Mesenchymal stem cell (in vitro differentiated cells and primary cell): ENCODE measurements around the gene CCDC85C.
A peak's percentile ranks its signal among the peaks of the same experiment; 100 is the strongest.

ENCODE experiments used
- DNase-seq: peaks from one replicate; pipeline ENCODE4 v3.0.0-alpha.2; 2013
- H2AFZ ChIP-seq: one replicate; pipeline ENCODE4 v1.6.1; 2013; ENCODE audit warnings: low read depth, mild to moderate bottlenecking, control low read depth, inconsistent platforms, low read length, moderate library complexity
- H2AK5ac ChIP-seq: 2 replicates; pipeline ENCODE4 v1.6.1; 2013; ENCODE audit warnings: low read length, moderate library complexity, mild to moderate bottlenecking, inconsistent platforms; ENCODE audit not compliant: severe bottlenecking
- H2BK120ac ChIP-seq: one replicate; pipeline ENCODE4 v1.6.1; 2013; ENCODE audit warnings: low read depth, mild to moderate bottlenecking, inconsistent platforms, low read length, moderate library complexity
- H2BK12ac ChIP-seq, 2 experiments: one replicate each; pipeline ENCODE4 v1.6.1; 2013; ENCODE audit warnings: inconsistent platforms in 2 of 2, low read length in 2 of 2, mild to moderate bottlenecking in 2 of 2, moderate library complexity in 2 of 2, control low read depth in 1 of 2
- H2BK15ac ChIP-seq: one replicate; pipeline ENCODE4 v1.6.1; 2013; ENCODE audit warnings: mild to moderate bottlenecking, low read depth, inconsistent platforms; ENCODE audit not compliant: poor library complexity, severe bottlenecking
- H2BK5ac ChIP-seq: 2 replicates; pipeline ENCODE4 v1.6.1; 2013; ENCODE audit warnings: low read depth, mild to moderate bottlenecking, low read length, control low read depth, inconsistent platforms; ENCODE audit not compliant: poor library complexity, severe bottlenecking
- H3K14ac ChIP-seq, 2 experiments: one replicate each; pipeline ENCODE4 v1.6.1; 2013; ENCODE audit warnings: inconsistent platforms in 2 of 2, low read length in 2 of 2, control low read depth in 1 of 2, mild to moderate bottlenecking in 1 of 2, moderate library complexity in 1 of 2
- H3K18ac ChIP-seq, 2 experiments: one replicate each; pipeline ENCODE4 v1.6.1; 2013; ENCODE audit warnings: inconsistent platforms in 2 of 2, low read length in 2 of 2, control low read depth in 1 of 2, low read depth in 1 of 2, mild to moderate bottlenecking in 1 of 2
- H3K23ac ChIP-seq, 2 experiments: one replicate each; pipeline ENCODE4 v1.6.1; 2013; ENCODE audit warnings: inconsistent platforms in 2 of 2, low read length in 2 of 2, mild to moderate bottlenecking in 2 of 2, moderate library complexity in 2 of 2, control low read depth in 1 of 2
- H3K27ac ChIP-seq: 2 replicates; pipeline ENCODE4 v1.5.1; 2013; ENCODE audit warnings: mild to moderate bottlenecking, moderate library complexity, low read length, control low read depth, inconsistent platforms; ENCODE audit not compliant: poor library complexity, severe bottlenecking
- H3K27me3 ChIP-seq, 2 experiments: 2 replicates each; pipeline versions ENCODE4 v1.6.1 to v1.7.0; 2013; ENCODE audit warnings: low read length in 2 of 2, mild to moderate bottlenecking in 2 of 2, moderate library complexity in 2 of 2, control low read depth in 1 of 2, inconsistent platforms in 1 of 2; ENCODE audit not compliant: control insufficient read depth in 1 of 2, insufficient read depth in 1 of 2
- H3K36me3 ChIP-seq, 2 experiments: 2 replicates each; pipeline versions ENCODE4 v1.6.1 to v1.7.0; 2013; ENCODE audit warnings: low read length in 2 of 2, control low read depth in 1 of 2, inconsistent platforms in 1 of 2, low read depth in 1 of 2, mild to moderate bottlenecking in 1 of 2; ENCODE audit not compliant: insufficient read depth in 2 of 2, control insufficient read depth in 1 of 2
- H3K4ac ChIP-seq, 2 experiments: one replicate each; pipeline ENCODE4 v1.6.1; 2013; ENCODE audit warnings: inconsistent platforms in 2 of 2, low read length in 2 of 2, mild to moderate bottlenecking in 2 of 2, moderate library complexity in 2 of 2, control low read depth in 1 of 2, low read depth in 1 of 2
- H3K4me1 ChIP-seq: 2 replicates; pipeline ENCODE4 v1.6.1; 2013; ENCODE audit warnings: low read depth, low read length, control low read depth; ENCODE audit not compliant: control insufficient read depth, insufficient read depth
- H3K4me2 ChIP-seq: 2 replicates; pipeline ENCODE4 v1.6.1; 2013; ENCODE audit warnings: low read length, mild to moderate bottlenecking, inconsistent platforms; ENCODE audit not compliant: poor library complexity, severe bottlenecking
- H3K4me3 ChIP-seq, 2 experiments: 2 replicates each; pipeline versions ENCODE4 v1.5.1 to v1.7.0; 2013; ENCODE audit warnings: low read length in 2 of 2, mild to moderate bottlenecking in 2 of 2, control low read depth in 1 of 2, low read depth in 1 of 2; ENCODE audit not compliant: insufficient read depth in 1 of 2
- H3K79me1 ChIP-seq: replicated peaks from 2 replicates; pipeline ENCODE4 v1.6.1; 2013; ENCODE audit warnings: mild to moderate bottlenecking, control low read depth, low read length, inconsistent platforms; ENCODE audit not compliant: poor library complexity, severe bottlenecking
- H3K9ac ChIP-seq: 2 replicates; pipeline ENCODE4 v1.7.0; 2013; ENCODE audit warnings: mild to moderate bottlenecking, low read length, moderate library complexity
- H3K9me3 ChIP-seq: 2 replicates; pipeline ENCODE4 v1.7.0; 2013; ENCODE audit warnings: mild to moderate bottlenecking, low read length; ENCODE audit not compliant: control insufficient read depth
- H4K8ac ChIP-seq: one replicate; pipeline ENCODE4 v1.6.1; 2013; ENCODE audit warnings: inconsistent platforms, mild to moderate bottlenecking, low read length, moderate library complexity
- H4K91ac ChIP-seq: one replicate; pipeline ENCODE4 v1.6.1; 2013; ENCODE audit warnings: mild to moderate bottlenecking, low read length, inconsistent platforms
- WGBS: methylation state at CpG from one replicate; pipeline ENCODE4 v1.1.7; 2013; ENCODE audit warnings: mixed read lengths; 5-methylcytosine and 5-hydroxymethylcytosine counted together

The CCDC85C gene

DNA sequence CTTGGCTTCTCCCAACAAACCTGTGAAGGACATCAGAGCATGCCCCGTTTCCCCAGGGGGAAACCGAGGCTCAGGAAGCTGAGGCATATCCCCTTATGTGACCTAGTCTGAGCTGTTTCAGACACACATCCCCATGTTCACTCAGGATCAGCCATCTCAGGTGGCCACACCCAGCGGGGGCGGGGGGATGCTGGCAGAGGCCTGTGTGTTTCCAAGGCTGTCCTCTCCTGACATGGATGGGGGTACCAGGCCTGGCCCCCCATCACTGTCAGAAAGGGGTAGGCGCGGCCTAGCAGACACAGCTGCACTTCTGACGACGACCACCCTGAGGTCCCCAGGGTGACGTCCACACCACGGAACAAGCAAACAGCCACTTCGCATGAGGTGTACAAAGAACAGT, 22.1 kb downstream of the CCDC85C start:
- H2AFZ ChIP-seq: no peak overlapping the region
- H3K18ac ChIP-seq: no peak overlapping the region
- H2BK5ac ChIP-seq: no peak overlapping the region
- H2AK5ac ChIP-seq: no peak overlapping the region
- no peak overlapping the region for H3K9ac ChIP-seq
- no peak overlapping the region for H3K27ac ChIP-seq
- H2BK15ac ChIP-seq: no peak overlapping the region
- peaks cover 0 to 35% of the 10 kb centered on the region in 2 experiments for H3K27me3 ChIP-seq
- H3K14ac ChIP-seq: no peak overlapping the region
- WGBS: 98% methylated on average over 11 of the region's 11 CpGs
- H3K79me1 ChIP-seq: no peaks in the 10 kb centered on the region
- H3K36me3 ChIP-seq: no peaks in the 10 kb centered on the region
- H3K4me1 ChIP-seq: peaks cover 26% of the 10 kb centered on the region
- no peak overlapping the region for H3K4me3 ChIP-seq
- H2BK12ac ChIP-seq: no peak overlapping the region
- H2BK120ac ChIP-seq: no peak overlapping the region
- no peak overlapping the region for H3K4me2 ChIP-seq
- H3K9me3 ChIP-seq: no peaks in the 10 kb centered on the region
- DNase-seq: no peak
- no peak overlapping the region for H3K4ac ChIP-seq
- no peak overlapping the region for H4K8ac ChIP-seq
- H4K91ac ChIP-seq: no peak overlapping the region
- H3K23ac ChIP-seq: no peak overlapping the region

GRCh38 chr14:99581374-99581773, 22.6 kb downstream of the CCDC85C start:
- DNase-seq: no peak
- 97% methylated on average over 16 of the region's 16 CpGs for WGBS

GRCh38 chr14:99579903-99580571, 24.0 kb downstream of the CCDC85C start:
- Histone ChIP-seq H4K91ac (peak overlapping the region; percentile 12), H3K4me2 (peak overlapping the region; percentile 21), H2BK5ac (no peak overlapping the region), H2AFZ (no peak overlapping the region), H3K23ac (no peak overlapping the region), H3K9ac (no peak overlapping the region), H2AK5ac (no peak overlapping the region), H3K9me3 (no peaks in the 10 kb centered on the region), H3K27ac (no peak overlapping the region), H3K36me3 (no peaks in the 10 kb centered on the region), H2BK12ac (no peak overlapping the region), H2BK15ac (no peak overlapping the region), H3K4me1 (peaks cover 45% of the 10 kb centered on the region), H4K8ac (no peak overlapping the region), H3K79me1 (peaks cover 2% of the 10 kb centered on the region), H3K14ac (no peak overlapping the region), H3K18ac (peak overlapping the region in 1 of 2 experiments; percentile 21), H2BK120ac (no peak overlapping the region), H3K4ac (peak overlapping the region in 1 of 2 experiments; percentile 19), H3K4me3 (peak overlapping the region in 1 of 2 experiments; percentile 29), H3K27me3 (peaks cover 0 to 36% of the 10 kb centered on the region in 2 experiments)
- WGBS: 17% methylated on average over 13 of the region's 14 CpGs
- no peak for DNase-seq

More at GRCh38 chr14:99581374-99581773, 22.6 kb downstream of the CCDC85C start:
- Histone ChIP-seq H4K8ac (no peak overlapping the region), H2BK120ac (no peak overlapping the region), H3K9ac (no peak overlapping the region), H3K18ac (no peak overlapping the region), H3K79me1 (no peaks in the 10 kb centered on the region), H2BK15ac (no peak overlapping the region), H3K23ac (no peak overlapping the region), H3K4me3 (no peak overlapping the region), H2BK5ac (no peak overlapping the region), H3K4me1 (peaks cover 32% of the 10 kb centered on the region), H3K27me3 (peaks cover 0 to 35% of the 10 kb centered on the region in 2 experiments), H3K27ac (no peak overlapping the region), H3K36me3 (no peaks in the 10 kb centered on the region), H3K9me3 (no peaks in the 10 kb centered on the region), H4K91ac (no peak overlapping the region), H2AFZ (no peak overlapping the region), H3K4me2 (no peak overlapping the region), H2AK5ac (no peak overlapping the region), H3K4ac (no peak overlapping the region), H2BK12ac (no peak overlapping the region), H3K14ac (no peak overlapping the region)

DNA sequence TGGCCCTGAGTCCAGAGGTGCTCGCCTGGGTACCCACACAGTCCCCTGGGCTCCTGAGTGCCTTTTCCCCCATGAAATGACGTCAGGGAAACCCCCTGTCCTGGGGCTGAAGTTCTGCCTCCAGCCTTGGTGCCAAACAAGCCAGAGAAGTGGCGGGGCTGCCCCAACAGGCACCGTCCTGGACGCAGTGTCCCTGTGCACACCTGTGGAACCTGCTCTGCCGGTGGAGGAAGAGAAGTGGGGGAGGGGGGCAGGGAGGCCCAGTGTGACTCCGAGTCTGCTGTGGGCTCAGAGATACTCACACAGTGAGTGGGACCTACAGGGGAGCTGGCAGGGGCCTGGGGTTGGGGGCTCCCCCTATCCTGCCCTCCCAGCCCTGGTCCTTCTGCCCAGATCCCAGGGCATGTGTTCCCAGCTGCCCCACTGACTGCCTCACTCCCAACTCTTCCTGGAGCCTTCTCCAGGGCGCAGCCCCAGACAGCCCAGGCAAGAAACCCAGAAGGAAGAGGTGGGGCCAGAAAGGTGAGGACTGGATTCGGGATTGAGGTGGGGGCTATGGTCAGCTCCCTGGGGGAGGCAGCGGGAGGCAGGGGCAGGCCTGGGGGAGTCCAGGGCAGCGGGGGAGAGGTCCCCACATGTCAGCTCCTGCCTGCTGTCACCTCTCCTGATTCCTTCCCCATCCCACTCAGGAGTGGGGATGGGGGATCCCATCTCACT, 24.7 kb downstream of the CCDC85C start:
- Histone ChIP-seq H2BK12ac (no peak overlapping the region), H3K9ac (no peak overlapping the region), H2BK15ac (peak overlapping the region; percentile 20), H2BK5ac (no peak overlapping the region), H3K27me3 (peaks cover 0 to 36% of the 10 kb centered on the region in 2 experiments), H2AK5ac (peak overlapping the region; percentile 82), H3K23ac (no peak overlapping the region), H2AFZ (no peak overlapping the region), H3K79me1 (peaks cover 2% of the 10 kb centered on the region), H3K4me3 (no peak overlapping the region), H3K4me2 (no peak overlapping the region), H3K4ac (no peak overlapping the region), H3K9me3 (no peaks in the 10 kb centered on the region), H3K27ac (no peak overlapping the region), H4K8ac (no peak overlapping the region), H3K18ac (no peak overlapping the region), H3K36me3 (no peaks in the 10 kb centered on the region), H3K14ac (no peak overlapping the region), H3K4me1 (peaks cover 53% of the 10 kb centered on the region), H4K91ac (peak overlapping the region; percentile 12), H2BK120ac (no peak overlapping the region)
- WGBS: 77% methylated on average over 5 of the region's 11 CpGs
- no peak for DNase-seq
